SU-DHL-6 (cell line): ENCODE data around the gene OPN1SW.

Source experiments
- CTCF ChIP-seq: fragments of 200-600 bp; sonication (generic); IDR thresholded peaks from one replicate; pipeline ENCODE4 v1.5.1; 2017; ENCODE audit warnings: antibody characterized with exemption, mild to moderate bottlenecking, low read length, moderate library complexity; ENCODE audit not compliant: insufficient read depth, poor library complexity, severe bottlenecking
- EZH2phosphoT487 ChIP-seq: fragments of 200-600 bp; sonication (generic), shearing (Covaris generic); conservative IDR thresholded peaks from 2 replicates; pipeline ENCODE4 v1.6.1; 2018; ENCODE audit warnings: mild to moderate bottlenecking, antibody characterized with exemption, low read length, moderate library complexity, mixed read lengths

- TF ChIP-seq CTCF (no peak), EZH2phosphoT487 (no peak)
Measured at GRCh38 chr7:128812514-128813168, 37.0 kb upstream of the OPN1SW start.
